Activated T-helper 17 cell treated with anti-CD3 and anti-CD28 coated beads, Interleukin-2, amount 50 U/mL, for 72 hours (primary cell): ENCODE results near the gene POLA1. TPM values are rescaled to one million over a fixed set of nuclear protein-coding genes. Genes with fewer than 3 reads are reported as not detected.

ENCODE experiments used
- ATAC-seq: fragments of 150-1000 bp; cut with Tn5 transposase; replicated peaks from 2 replicates; pipeline ENCODE4 v1.10.0; 2021; ENCODE audit warnings: mild to moderate bottlenecking, moderate library complexity
- H3K27ac Mint-ChIP-seq: one replicate; pipeline ENCODE4 v1.8.0; 2022; ENCODE audit warnings: mixed read lengths
- H3K27me3 Mint-ChIP-seq: one replicate; pipeline ENCODE4 v1.8.0; 2022; ENCODE audit warnings: mixed read lengths
- H3K36me3 Mint-ChIP-seq: one replicate; pipeline ENCODE4 v1.8.0; 2022; ENCODE audit warnings: low read depth, mild to moderate bottlenecking, mixed read lengths
- H3K4me1 Mint-ChIP-seq: one replicate; pipeline ENCODE4 v1.8.0; 2022; ENCODE audit warnings: mixed read lengths
- H3K4me3 Mint-ChIP-seq: one replicate; pipeline ENCODE4 v1.8.0; 2022; ENCODE audit warnings: mild to moderate bottlenecking, mixed read lengths
- H3K9me3 Mint-ChIP-seq: one replicate; pipeline ENCODE4 v1.8.0; 2022; ENCODE audit warnings: mixed read lengths
- total RNA-seq, 2 donors: library from RNA; stranded (reverse); gene quantifications; one replicate each; pipeline ENCODE4 v1.2.3, GENCODE V29; 2022

The POLA1 gene
- total RNA-seq, 2 donors from 2014 or later = 36.8 to 41.9 TPM

GRCh38 chrX:24920769-24921168 is 227.1 kb downstream of the POLA1 start:
- no peak overlapping the region for H3K4me3 Mint-ChIP-seq
- no peaks in the 10 kb centered on the region for H3K9me3 Mint-ChIP-seq
- no peaks in the 10 kb centered on the region for H3K27me3 Mint-ChIP-seq
- peaks cover 6% of the 10 kb centered on the region for H3K4me1 Mint-ChIP-seq
- ATAC-seq = peak; percentile 82
- H3K36me3 Mint-ChIP-seq = peaks cover 8% of the 10 kb centered on the region
- H3K27ac Mint-ChIP-seq = peak overlapping the region; percentile 78

GRCh38 chrX:24925430-24925829 is 231.7 kb downstream of the POLA1 start:
- H3K27ac Mint-ChIP-seq = peak overlapping the region; percentile 14
- H3K4me1 Mint-ChIP-seq = peaks cover 6% of the 10 kb centered on the region
- no peaks in the 10 kb centered on the region for H3K9me3 Mint-ChIP-seq
- peaks cover 10% of the 10 kb centered on the region for H3K36me3 Mint-ChIP-seq
- no peak overlapping the region for H3K4me3 Mint-ChIP-seq
- H3K27me3 Mint-ChIP-seq = no peaks in the 10 kb centered on the region
- ATAC-seq = peak; percentile 14

- Mint-ChIP-seq H3K27ac (no peak overlapping the region), H3K4me1 (no peaks in the 10 kb centered on the region), H3K4me3 (no peak overlapping the region), H3K27me3 (no peaks in the 10 kb centered on the region), H3K9me3 (no peaks in the 10 kb centered on the region), H3K36me3 (peaks cover 5% of the 10 kb centered on the region)
- ATAC-seq = no peak
These were observed 233.7 kb downstream of the POLA1 start for GRCh38 chrX:24927372-24927771.

- no peaks in the 10 kb centered on the region for H3K27me3 Mint-ChIP-seq
These were observed 234.4 kb downstream of the POLA1 start for GRCh38 chrX:24928114-24928513.

GRCh38 chrX:24934279-24934678 is 240.6 kb downstream of the POLA1 start:
- Mint-ChIP-seq H3K36me3 (peaks cover 7% of the 10 kb centered on the region), H3K27me3 (no peaks in the 10 kb centered on the region), H3K4me3 (no peak overlapping the region), H3K27ac (no peak overlapping the region), H3K9me3 (no peaks in the 10 kb centered on the region), H3K4me1 (no peaks in the 10 kb centered on the region)
- ATAC-seq = no peak

More at GRCh38 chrX:24928114-24928513, 234.4 kb downstream of the POLA1 start:
- no peak for ATAC-seq
- Mint-ChIP-seq H3K4me1 (no peaks in the 10 kb centered on the region), H3K27ac (no peak overlapping the region), H3K4me3 (no peak overlapping the region), H3K36me3 (peaks cover 8% of the 10 kb centered on the region), H3K9me3 (no peaks in the 10 kb centered on the region)

- no peak overlapping the region for H3K27ac Mint-ChIP-seq
- no peaks in the 10 kb centered on the region for H3K9me3 Mint-ChIP-seq
- no peaks in the 10 kb centered on the region for H3K4me1 Mint-ChIP-seq
- no peaks in the 10 kb centered on the region for H3K36me3 Mint-ChIP-seq
- no peak for ATAC-seq
- no peak overlapping the region for H3K4me3 Mint-ChIP-seq
- no peaks in the 10 kb centered on the region for H3K27me3 Mint-ChIP-seq
These were observed 251.3 kb downstream of the POLA1 start for GRCh38 chrX:24945009-24945408.

GRCh38 chrX:24946369-24946768 is 252.7 kb downstream of the POLA1 start:
- Mint-ChIP-seq H3K36me3 (no peaks in the 10 kb centered on the region), H3K4me1 (no peaks in the 10 kb centered on the region), H3K4me3 (no peak overlapping the region), H3K27me3 (no peaks in the 10 kb centered on the region), H3K9me3 (no peaks in the 10 kb centered on the region), H3K27ac (no peak overlapping the region)
- no peak for ATAC-seq

- H3K27me3 Mint-ChIP-seq = no peaks in the 10 kb centered on the region
- H3K36me3 Mint-ChIP-seq = peaks cover 10% of the 10 kb centered on the region
- H3K9me3 Mint-ChIP-seq = no peaks in the 10 kb centered on the region
- no peak for ATAC-seq
- H3K4me1 Mint-ChIP-seq = no peaks in the 10 kb centered on the region
- H3K27ac Mint-ChIP-seq = no peak overlapping the region
- no peak overlapping the region for H3K4me3 Mint-ChIP-seq
These were observed 261.0 kb downstream of the POLA1 start for GRCh38 chrX:24954732-24955131.

GRCh38 chrX:24955372-24955930 is 261.7 kb downstream of the POLA1 start:
- no peak for ATAC-seq
- no peak overlapping the region for H3K4me3 Mint-ChIP-seq

GRCh38 chrX:24956828-24957227 is 263.1 kb downstream of the POLA1 start:
- Mint-ChIP-seq H3K36me3 (peaks cover 10% of the 10 kb centered on the region), H3K4me3 (no peak overlapping the region), H3K27me3 (no peaks in the 10 kb centered on the region), H3K4me1 (no peaks in the 10 kb centered on the region), H3K9me3 (no peaks in the 10 kb centered on the region), H3K27ac (no peak overlapping the region)
- no peak for ATAC-seq

More at GRCh38 chrX:24955372-24955930, 261.7 kb downstream of the POLA1 start:
- Mint-ChIP-seq H3K36me3 (peaks cover 10% of the 10 kb centered on the region), H3K27ac (no peak overlapping the region), H3K4me1 (no peaks in the 10 kb centered on the region), H3K27me3 (no peaks in the 10 kb centered on the region), H3K9me3 (no peaks in the 10 kb centered on the region)

- no peaks in the 10 kb centered on the region for H3K9me3 Mint-ChIP-seq
- no peak overlapping the region for H3K27ac Mint-ChIP-seq
- H3K27me3 Mint-ChIP-seq = no peaks in the 10 kb centered on the region
- no peaks in the 10 kb centered on the region for H3K4me1 Mint-ChIP-seq
- ATAC-seq = no peak
- peaks cover 4% of the 10 kb centered on the region for H3K36me3 Mint-ChIP-seq
- H3K4me3 Mint-ChIP-seq = no peak overlapping the region
These were observed 268.1 kb downstream of the POLA1 start for GRCh38 chrX:24961809-24962208.

GRCh38 chrX:24963823-24964222 is 270.1 kb downstream of the POLA1 start:
- no peak overlapping the region for H3K4me3 Mint-ChIP-seq
- H3K4me1 Mint-ChIP-seq = no peaks in the 10 kb centered on the region
- no peaks in the 10 kb centered on the region for H3K36me3 Mint-ChIP-seq
- no peak for ATAC-seq
- H3K9me3 Mint-ChIP-seq = no peaks in the 10 kb centered on the region
- no peaks in the 10 kb centered on the region for H3K27me3 Mint-ChIP-seq
- no peak overlapping the region for H3K27ac Mint-ChIP-seq

- no peak overlapping the region for H3K4me3 Mint-ChIP-seq
- no peaks in the 10 kb centered on the region for H3K9me3 Mint-ChIP-seq
- peaks cover 6% of the 10 kb centered on the region for H3K36me3 Mint-ChIP-seq
- H3K27me3 Mint-ChIP-seq = no peaks in the 10 kb centered on the region
- no peaks in the 10 kb centered on the region for H3K4me1 Mint-ChIP-seq
- ATAC-seq = no peak
- H3K27ac Mint-ChIP-seq = no peak overlapping the region
These were observed 271.7 kb downstream of the POLA1 start for GRCh38 chrX:24965372-24965771.

GRCh38 chrX:24969812-24970211 is 276.1 kb downstream of the POLA1 start:
- Mint-ChIP-seq H3K4me1 (no peaks in the 10 kb centered on the region), H3K36me3 (peaks cover 7% of the 10 kb centered on the region), H3K9me3 (no peaks in the 10 kb centered on the region), H3K4me3 (no peak overlapping the region), H3K27me3 (no peaks in the 10 kb centered on the region), H3K27ac (no peak overlapping the region)
- no peak for ATAC-seq

GRCh38 chrX:24979081-24979480 is 285.4 kb downstream of the POLA1 start:
- H3K4me1 Mint-ChIP-seq = no peaks in the 10 kb centered on the region
- H3K36me3 Mint-ChIP-seq = peaks cover 8% of the 10 kb centered on the region
- H3K9me3 Mint-ChIP-seq = no peaks in the 10 kb centered on the region
- no peaks in the 10 kb centered on the region for H3K27me3 Mint-ChIP-seq
- H3K27ac Mint-ChIP-seq = no peak overlapping the region
- no peak overlapping the region for H3K4me3 Mint-ChIP-seq
- ATAC-seq = no peak

- Mint-ChIP-seq H3K27me3 (no peaks in the 10 kb centered on the region), H3K36me3 (peaks cover 8% of the 10 kb centered on the region), H3K4me1 (no peaks in the 10 kb centered on the region), H3K9me3 (no peaks in the 10 kb centered on the region), H3K4me3 (no peak overlapping the region), H3K27ac (no peak overlapping the region)
- no peak for ATAC-seq
These were observed 287.3 kb downstream of the POLA1 start for GRCh38 chrX:24981030-24981429.
